ENCODE data around the gene LRP10.

Gene LRP10

DNA sequence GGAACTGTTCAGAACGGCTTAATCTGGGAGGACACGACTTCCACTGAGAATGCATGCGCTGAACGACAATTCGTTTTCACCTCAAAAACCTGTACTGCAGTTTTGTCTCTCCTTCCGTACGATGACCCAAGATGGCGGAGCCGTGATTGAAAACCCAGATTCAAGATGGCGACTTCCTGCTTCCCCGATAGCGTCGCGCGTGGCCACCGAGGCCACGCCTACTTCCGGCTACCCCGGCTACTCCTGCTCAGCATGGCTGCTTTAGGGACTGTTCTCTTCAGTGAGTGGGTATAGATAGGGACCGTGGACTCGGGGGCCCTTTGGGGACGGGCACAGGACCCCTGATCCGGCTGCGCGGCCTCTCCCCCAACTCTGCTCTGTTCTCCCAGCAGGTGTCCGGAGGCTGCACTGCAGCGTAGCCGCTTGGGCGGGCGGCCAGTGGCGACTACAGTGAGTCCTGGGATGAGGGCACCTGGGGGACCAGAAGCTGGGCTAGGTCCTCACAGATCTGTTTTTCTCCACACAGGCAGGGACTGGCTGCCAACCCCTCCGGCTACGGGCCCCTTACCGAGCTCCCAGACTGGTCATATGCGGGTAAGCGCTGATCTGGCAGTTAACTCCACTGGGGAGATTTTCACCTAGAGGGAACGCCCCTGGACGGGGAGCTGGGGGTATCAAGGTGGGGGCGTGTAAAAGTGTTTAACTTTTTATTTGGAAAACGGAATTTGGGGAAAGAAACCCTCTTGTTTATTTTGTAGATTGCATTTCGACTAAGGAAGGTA is 41.7 kb upstream of the LRP10 start, which contains the start of gene MRPL52:
TSS of gene MRPL52 (plus strand) at position 227 of the 782 bp plus-strand sequence. CDS start at position 253, 26 bp downstream.
- peak; percentile 67 for DNase-seq (ENCODE audit: low read depth)
- in situ Hi-C loops (cut with HindIII; ENCODE audit: low sequenced_read_pairs), result no loop called here
- peak within 1 kb of the TSS; percentile 91 for H3K4me3 ChIP-seq (ENCODE audit: low read depth, low read length)
- TF ChIP-seq, protein P1, sequence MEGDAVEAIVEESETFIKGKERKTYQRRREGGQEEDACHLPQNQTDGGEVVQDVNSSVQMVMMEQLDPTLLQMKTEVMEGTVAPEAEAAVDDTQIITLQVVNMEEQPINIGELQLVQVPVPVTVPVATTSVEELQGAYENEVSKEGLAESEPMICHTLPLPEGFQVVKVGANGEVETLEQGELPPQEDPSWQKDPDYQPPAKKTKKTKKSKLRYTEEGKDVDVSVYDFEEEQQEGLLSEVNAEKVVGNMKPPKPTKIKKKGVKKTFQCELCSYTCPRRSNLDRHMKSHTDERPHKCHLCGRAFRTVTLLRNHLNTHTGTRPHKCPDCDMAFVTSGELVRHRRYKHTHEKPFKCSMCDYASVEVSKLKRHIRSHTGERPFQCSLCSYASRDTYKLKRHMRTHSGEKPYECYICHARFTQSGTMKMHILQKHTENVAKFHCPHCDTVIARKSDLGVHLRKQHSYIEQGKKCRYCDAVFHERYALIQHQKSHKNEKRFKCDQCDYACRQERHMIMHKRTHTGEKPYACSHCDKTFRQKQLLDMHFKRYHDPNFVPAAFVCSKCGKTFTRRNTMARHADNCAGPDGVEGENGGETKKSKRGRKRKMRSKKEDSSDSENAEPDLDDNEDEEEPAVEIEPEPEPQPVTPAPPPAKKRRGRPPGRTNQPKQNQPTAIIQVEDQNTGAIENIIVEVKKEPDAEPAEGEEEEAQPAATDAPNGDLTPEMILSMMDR (IDR thresholded peaks at IDR 0.05; ENCODE audit: low read depth, low read length, missing control alignments), result no peak

DNA sequence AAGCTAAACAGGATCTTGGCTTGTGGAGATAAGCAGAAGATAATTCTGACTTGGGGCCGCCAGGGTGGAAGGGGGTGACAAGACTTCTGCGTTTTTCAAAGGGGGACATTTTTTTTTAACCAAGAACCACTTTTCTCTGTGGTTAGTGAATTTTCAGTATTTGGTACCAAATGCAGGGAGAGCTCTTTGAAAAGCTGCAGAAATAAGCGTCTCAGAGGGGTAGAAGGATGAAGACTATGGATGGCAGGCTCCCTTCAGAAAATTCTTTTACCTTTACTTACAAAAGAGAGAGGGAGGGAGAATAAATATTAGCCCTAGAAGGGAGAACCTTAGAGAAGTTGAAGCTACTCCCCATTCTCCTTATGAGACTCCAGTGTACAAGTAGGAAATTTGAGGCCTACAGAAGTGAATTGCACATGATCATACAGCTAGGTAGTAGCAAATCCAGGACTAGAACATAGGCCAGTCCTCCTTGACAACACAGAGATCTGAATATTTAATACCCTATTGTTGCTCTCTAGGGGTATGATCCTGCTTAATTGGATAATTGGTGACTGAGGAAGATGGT is 41.0 kb upstream of the LRP10 start:
- no peak for DNase-seq (ENCODE audit: low read depth)
- in situ Hi-C loops (cut with HindIII; ENCODE audit: low sequenced_read_pairs), result no loop called here
- H3K4me3 ChIP-seq (ENCODE audit: low read depth, low read length), result peak overlapping the region; percentile 91
- TF ChIP-seq, protein P1 (IDR thresholded peaks at IDR 0.05; ENCODE audit: low read depth, low read length, missing control alignments), result no peak

DNA sequence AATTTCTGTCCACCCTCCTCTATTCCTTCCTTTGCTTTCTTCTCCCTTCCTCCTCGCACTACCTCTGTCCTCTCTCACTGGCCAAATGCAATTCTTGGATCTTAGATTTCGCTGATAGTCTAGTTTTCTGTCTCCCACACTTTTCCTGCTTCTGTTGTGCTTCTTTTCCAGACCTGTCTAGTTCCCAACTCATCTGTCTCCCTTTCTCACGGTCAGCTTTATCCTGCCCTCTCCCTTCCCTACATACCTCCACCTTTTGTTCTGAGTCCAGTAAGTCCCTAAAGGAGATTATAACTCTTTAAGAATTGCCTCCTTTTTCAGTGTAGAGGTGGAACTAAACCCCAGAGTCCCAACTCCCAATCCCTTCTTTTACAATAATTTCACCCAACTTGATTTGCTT is 36.0 kb upstream of the LRP10 start:
- H3K4me3 ChIP-seq (ENCODE audit: low read depth, low read length), result no peak overlapping the region
- no peak for DNase-seq (ENCODE audit: low read depth)
- TF ChIP-seq, protein P1 (IDR thresholded peaks at IDR 0.05; ENCODE audit: low read depth, low read length, missing control alignments), result no peak
- in situ Hi-C loops (cut with HindIII; ENCODE audit: low sequenced_read_pairs), result no loop called here

DNA sequence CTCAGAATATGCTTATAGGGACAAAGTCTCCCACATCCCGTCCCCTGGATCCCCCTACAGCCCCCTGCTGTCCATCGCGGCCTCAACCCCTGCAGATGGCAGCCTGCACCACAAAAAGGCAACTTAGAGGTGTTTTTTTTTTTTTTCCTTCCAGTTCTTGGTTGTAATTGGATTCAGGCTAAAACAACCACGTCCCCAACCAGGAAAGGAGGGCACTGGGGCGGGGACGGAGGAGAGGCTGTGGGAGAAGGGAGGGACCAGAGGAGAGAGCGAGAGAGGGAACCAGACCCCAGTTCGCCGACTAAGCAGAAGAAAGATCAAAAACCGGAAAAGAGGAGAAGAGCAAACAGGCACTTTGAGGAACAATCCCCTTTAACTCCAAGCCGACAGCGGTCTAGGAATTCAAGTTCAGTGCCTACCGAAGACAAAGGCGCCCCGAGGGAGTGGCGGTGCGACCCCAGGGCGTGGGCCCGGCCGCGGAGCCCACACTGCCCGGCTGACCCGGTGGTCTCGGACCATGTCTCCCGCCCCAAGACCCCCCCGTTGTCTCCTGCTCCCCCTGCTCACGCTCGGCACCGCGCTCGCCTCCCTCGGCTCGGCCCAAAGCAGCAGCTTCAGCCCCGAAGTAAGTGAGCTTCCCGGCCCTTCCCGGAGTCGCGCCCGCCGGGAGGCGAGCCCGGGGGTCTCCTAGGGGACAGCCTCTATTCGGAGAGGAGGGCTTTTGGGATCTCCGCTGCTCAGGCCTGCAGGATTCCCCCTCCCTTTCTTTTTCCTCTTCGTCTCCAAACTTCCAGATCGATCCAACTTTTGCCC is 35.0 kb upstream of the LRP10 start, which contains the start of gene MMP14:
TSS of gene MMP14 (plus strand) at position 285 of the 813 bp plus-strand sequence. CDS start at position 518, 233 bp downstream.
- peak within 1 kb of the TSS; percentile 98 for H3K4me3 ChIP-seq (ENCODE audit: low read depth, low read length)
- peak; percentile 77 for DNase-seq (ENCODE audit: low read depth)
- in situ Hi-C loops (cut with HindIII; ENCODE audit: low sequenced_read_pairs), result no loop called here
- TF ChIP-seq, protein P1 (IDR thresholded peaks at IDR 0.05; ENCODE audit: low read depth, low read length, missing control alignments), result peak; percentile 54

DNA sequence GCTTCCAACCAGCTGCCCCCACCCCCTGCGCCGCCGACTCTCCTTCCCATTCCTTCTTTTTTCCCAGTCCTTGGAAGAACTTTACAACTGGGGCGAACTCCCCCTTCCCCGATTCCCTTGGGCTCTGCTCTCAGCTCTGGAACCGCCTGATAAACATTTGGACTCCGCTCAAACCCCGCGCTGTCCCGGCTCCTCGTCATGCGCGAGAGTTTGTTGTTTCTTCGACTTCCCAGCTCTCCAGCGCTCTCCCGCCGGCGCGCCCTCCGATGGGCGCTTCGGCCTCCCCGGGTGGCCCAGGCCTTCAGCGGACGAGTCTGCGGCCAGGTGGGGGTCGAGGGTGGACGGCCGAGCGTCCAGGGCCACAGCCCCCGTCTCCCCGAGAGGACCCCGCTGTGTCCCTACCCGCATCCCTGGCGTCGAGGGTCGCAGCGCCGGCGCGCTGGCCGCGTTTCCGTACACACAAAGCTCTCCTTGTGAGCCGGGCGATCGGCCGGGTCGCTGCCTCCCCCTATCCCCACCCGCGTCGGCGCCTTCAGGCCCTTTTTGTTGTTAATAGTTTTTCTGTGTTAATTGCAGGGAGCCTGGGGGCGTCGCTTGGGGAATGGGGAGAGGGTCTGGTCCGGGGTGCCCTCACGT is 34.3 kb upstream of the LRP10 start:
- peak overlapping the region; percentile 98 for H3K4me3 ChIP-seq (ENCODE audit: low read depth, low read length)
- TF ChIP-seq, protein P1 (IDR thresholded peaks at IDR 0.05; ENCODE audit: low read depth, low read length, missing control alignments), result no peak
- no peak for DNase-seq (ENCODE audit: low read depth)
- in situ Hi-C loops (cut with HindIII; ENCODE audit: low sequenced_read_pairs), result no loop called here
